Activated T-cell treated with anti-CD3 and anti-CD28 coated beads for 1 hour (primary cell): ENCODE measurements around the gene DYNLT2B.
"Not testable (repeated sequence)": the region's sequence is repeated elsewhere in the genome, so short reads cannot be mapped to it uniquely, and the experiment has no call there.

Experiments
- DNase-seq: peaks from one replicate; pipeline ENCODE4 v3.0.0-alpha.2; 2020; ENCODE audit warnings: low read depth

DYNLT2B gene

DNA sequence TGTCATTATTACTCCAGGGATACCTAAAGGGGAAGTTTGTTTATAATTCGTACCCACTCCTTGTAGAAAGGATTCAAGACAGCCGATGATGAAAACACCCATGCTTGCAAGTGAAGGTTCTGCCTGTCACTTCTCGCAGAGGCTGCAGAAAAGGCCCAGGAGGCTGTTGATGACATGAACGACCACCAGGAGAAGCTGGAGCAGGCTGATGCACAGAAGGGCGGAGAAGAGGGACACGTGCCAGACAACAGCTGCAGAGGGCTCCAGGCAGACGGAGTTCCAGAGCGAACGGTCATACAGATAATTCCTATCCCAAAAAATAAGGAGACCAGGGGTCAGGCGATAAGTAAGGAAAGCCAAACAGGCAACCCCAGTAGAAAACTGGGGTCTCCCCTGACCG is 5.7 kb upstream of the DYNLT2B start:
- DNase-seq, result no peak

DNA sequence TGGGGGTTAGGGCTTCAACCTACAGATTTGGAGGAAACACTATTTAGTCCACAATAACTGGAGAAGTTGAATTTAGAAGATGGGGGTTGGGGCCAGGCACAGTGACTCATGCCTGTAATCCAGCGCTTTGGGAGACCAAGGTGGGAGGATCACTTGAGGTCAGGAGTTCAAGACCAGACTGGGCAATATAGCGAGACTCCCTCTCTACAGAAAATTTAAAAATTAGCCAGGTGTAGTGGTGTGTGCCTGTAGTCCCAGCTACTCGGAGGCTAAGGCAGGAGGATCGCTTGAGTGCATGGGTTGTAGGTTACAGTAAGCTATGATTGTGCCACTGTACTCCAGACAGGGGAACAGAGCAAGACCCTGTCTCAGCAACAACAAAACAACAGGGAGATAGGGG is 5.0 kb upstream of the DYNLT2B start:
- no peak for DNase-seq

DNA sequence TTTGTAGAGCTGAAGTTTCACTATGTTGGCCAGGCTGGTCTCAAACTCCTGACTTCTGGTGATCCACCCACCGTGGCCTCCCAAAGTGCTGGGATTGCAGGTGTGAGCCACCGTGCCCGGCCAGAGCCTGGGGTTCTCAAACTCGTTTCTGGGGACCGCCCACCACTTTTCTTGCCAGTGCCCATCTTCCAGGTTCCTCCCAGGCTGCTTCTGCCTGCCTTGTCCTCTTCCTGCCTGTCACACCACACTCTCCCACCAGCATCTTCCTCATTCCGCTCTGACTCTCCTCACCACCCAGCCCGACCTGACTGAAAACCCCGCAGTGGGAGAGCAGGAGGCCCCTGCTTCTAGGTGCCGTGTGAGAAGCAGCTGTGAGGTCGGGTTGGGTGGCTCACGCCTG is 3.1 kb upstream of the DYNLT2B start:
- no peak for DNase-seq

DNA sequence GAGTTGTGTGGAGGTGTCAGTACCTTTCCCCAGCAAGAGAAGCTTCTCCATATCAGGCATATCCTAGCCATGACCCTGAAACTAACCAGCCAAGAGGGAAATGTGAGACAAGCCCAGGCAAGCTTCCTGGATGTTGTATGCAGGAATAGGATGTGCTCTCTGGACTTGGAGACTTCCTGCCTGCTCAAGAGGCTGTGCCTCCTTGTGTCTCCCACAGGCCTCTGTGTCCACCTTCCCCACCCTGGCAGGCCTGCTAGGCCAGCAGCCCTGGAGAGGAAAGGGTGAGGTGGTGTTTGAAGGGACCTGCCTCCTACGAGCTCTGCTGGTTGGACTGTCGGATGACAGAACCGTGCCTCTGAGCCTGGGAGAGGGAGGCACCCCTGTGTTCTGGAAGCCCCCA is 2.1 kb upstream of the DYNLT2B start:
- no peak for DNase-seq

DNA sequence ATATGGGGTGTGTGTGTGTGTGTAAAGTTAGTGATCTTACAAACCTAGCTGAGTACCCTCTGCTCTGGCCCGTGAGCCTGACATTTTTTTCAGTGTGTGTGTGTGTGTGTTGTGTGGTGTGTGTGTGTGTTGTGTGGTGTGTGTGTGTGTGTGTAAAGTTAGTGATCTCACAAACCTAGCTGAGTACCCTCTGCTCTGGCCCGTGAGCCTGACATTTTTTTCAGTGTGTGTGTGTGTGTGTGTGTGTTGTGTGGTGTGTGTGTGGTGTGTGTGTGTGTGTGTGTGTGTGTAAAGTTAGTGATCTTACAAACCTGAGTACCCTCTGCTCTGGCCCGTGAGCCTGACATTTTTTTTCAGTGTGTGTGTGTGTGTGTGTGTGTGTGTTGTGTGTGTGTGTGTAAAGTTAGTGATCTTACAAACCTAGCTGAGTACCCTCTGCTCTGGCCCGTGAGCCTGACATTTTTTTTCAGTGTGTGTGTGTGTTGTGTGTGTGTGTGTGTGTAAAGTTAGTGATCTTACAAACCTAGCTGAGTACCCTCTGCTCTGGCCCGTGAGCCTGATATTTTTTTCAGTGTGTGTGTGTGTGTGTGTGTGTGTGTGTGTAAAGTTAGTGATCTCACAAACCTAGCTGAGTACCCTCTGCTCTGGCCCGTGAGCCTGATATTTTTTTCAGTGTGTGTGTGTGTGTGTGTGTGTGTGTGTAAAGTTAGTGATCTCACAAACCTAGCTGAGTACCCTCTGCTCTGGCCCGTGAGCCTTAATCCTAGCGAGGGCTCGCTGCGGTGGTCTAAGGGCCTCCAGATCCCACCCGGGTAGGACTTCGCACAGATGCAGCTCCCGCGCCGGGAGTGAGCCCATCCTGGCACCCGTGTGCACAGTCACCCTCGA is 997 bp downstream of the DYNLT2B start:
- DNase-seq, result not testable (repeated sequence)

DNA sequence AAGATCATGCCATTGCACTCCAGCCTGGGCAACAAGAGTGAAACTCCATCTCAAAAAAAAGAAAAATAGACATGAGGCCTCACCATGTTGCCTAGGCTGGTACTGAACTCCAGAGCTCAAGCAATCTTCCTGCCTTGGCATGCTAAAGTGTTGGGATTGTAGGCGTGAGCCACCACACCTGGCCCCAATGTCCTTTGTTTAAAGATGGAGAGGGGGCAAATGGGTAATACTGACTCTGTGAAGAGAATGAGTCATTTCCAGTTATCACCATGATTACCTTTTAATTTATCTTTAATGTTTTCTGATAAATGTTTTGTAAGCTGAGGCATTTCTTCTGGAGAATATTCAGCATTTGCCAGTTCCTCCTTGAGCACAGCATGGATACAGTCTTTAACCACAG is 2.2 kb downstream of the DYNLT2B start:
- DNase-seq, result no peak

DNA sequence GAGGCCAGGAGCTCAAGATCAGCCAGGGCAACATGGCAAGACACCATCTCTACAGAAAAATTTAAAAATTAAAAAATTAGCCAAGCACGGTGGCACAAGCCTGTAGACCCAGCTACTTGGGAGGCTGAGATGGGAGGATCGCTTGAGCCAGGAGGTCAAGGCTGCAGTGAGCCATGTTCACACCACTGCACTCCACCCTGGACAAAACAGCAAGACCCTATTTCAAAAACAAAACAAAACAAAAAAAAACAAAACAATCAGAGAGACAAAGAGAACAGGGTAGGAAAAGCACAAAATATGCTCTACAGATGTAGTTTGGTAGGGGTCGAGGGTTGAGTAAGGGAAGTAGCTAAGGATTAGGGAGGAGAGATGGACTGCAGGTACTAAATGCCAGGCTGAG is 3.4 kb downstream of the DYNLT2B start:
- DNase-seq, result no peak

DNA sequence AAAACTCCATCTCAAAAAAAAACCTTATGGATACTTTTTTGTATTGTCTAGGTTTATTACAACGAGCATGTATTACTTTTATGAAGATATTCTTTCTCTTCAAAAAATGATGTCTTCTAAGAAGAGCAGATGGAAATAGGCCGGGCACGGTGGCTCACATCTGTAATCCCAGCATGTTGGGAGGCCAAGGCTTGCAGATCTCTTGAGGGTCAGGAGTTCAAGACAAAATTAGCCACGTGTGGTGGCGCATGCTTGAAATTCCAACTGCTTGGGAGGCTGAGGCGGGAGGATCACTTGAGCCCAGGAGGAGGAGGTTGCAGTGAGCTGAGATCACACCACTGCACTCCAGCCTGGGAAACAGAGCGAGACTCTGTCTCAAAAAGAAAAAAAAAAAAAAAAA is 4.0 kb downstream of the DYNLT2B start:
- DNase-seq, result not testable (repeated sequence)

DNA sequence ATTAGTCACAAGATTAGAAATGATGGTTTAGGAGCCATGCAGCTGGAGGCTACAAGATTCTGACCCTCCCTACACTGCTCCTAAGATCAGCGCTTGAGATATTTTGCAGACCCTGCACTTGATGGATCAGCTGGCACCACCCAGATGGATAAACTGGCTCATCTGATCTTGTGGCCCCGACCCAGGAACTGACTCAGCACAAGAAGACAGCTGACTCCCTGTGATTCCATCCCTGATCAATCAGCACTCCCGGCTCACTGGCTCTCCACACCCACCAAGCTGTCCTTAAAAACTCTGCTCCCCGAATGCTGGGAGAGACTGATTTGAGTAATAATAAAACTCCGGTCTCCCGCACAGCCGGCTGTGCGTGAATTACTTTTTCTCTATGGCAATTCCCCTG is 15.1 kb downstream of the DYNLT2B start:
- not testable (repeated sequence) for DNase-seq

DNA sequence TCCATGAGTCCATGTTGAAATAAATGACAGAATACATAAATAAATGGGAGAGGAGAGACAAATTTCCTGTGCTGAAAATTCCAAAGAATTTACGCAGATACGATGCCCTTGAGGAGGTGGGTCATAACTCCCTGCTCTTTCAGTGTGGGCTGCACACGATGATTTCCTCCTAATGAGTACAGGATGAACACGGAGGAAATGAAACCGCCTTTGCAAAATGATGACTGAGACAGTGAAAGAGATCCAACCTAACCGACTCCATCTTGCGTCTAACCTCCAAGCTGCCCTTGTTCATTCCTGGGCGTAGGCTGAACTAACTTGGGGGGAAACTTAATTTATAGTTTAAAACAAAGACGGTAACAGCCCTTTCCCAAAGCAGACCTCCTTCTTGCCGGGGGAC is 15.5 kb downstream of the DYNLT2B start:
- DNase-seq, result not testable (repeated sequence)

DNA sequence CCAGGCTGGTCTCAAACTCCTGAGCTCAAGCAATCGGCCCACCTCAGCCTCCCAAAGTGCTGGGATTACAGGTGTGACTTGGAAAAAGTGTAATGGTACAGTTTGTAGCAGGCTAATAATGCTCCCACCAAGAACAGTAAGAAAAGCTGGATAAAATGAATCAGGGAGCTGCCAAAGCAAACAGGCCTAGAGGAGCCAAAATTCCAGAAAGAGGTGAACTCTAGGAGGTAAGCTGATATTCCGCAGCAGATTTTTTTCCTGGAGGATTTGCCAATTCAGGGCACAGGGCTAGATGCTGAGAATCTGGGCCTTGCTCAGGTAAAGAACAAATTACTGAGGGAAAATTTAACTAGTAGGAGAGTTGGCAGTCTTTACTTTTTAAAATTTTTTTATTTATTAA is 19.5 kb downstream of the DYNLT2B start:
- no peak for DNase-seq

DNA sequence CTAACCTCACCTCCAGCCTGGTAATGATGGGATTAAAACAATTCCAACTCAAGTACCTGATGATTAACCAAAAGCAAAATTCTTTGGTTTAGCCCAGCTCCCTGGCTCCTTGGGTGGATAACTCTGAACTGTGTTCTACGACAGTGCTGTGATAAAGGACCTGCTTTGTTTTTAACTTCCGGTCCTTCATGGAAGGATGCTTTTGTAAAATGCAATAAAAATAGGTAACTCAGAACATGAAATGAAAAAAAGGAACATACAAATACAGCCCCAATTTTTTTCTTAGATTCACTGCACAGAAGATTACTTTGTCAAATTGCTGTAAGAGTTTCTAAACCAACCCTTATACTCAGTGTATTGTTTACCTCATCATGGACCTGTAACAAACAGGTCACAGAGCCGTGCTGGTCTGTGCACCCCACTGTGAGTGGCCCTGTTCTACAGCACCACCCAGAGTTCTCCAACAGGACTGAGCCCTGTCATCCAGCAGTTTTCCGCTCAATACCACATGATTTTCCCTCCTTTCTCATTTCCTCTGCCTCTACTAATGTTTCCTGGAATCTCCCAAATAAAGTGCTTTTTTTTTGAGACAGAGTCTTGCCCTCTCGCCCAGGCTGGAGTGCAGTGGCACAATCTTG is 25.6 kb downstream of the DYNLT2B start:
- no peak for DNase-seq

DNA sequence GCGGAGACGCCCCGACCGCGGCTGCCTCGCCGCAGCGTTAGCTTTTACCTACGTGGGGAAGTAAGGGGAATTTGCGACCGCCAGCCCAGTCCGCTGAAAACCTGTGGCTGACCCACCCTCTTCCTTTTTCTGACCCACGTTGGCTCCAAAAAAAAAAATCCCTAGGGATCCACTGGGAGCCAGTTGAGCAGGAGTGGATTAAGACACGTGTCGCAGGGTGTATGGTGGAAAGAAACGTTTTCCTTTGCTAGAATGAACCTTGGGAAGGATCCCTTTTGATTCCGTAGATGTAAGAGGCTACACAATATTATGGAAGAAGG is 29.9 kb downstream of the DYNLT2B start:
- no peak for DNase-seq

DNA sequence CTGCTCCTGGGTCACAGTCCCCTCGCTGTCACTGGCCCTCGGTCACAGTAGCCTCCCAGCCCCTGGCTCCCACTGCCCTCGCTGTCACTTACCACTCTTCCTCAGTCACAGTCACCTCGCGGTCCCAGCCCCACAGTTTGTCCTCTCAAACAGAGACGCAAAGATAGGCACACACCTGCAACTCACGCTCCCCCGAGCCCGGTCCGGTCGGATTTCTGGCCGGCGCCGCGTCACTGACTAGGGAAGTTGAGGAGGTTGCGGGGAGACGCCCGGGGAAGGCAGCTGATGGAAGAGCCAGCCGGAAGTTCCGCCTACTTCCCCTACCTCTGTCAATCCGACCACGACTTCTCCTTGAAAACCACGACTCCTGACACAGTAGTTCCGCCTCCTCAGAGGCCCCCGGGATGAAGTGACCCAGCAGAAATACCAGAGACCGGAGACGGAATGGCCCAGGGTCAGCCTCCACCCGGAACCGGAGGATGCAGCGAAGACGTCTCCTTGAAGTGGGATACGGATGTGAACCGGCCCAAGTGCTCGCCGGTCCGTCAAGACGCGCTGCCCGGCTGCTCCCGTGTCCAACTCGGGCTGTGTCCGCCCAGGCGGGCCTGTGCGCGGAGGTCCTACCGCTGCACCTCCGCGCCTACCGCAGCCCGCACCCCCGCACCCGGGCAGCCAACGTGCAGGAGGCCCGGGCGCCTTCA is 30.4 kb downstream of the DYNLT2B start, which contains the start of gene PCYT1A:
PCYT1A (minus strand) TSS at position 287 of the 701 bp plus-strand sequence. CDS start 17,195 bp downstream, outside the sequence.
- DNase-seq, result peak; percentile 55

DNA sequence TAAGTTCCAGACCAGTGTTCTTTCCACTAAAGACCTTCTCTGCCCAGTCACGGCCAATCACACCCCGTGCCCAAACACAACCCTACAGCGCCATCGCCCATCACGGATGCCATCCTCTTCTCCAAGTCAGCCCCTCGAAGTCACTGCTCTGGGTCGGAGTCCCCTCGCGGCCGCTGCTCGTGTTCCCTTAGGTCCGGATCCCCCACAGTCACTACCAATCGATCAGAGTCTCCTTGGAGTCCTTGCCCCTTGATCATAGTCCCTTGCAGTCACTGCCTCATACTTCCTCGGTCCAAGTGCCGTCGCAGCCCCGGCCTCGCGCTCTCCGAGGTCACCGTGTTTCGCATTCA is 31.0 kb downstream of the DYNLT2B start:
- no peak for DNase-seq

DNA sequence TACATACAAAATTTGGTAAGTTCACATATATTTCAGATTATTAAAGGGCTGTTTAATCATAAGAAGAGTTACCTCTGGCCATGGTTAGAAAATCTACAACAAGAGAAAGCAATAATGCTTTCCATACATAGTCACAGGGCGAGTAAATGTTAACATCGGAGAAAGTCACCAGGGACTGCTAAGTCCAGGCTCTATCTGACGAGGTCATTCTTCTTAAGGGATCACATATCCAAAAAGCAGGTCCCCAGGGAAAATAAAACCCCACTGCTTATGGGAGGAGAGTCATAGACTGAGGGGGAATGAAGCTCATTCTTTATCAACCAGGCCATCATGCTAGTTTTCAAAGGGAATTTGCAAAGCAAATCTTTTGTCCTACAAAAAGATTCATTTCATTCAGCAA is 33.6 kb downstream of the DYNLT2B start:
- no peak for DNase-seq

DNA sequence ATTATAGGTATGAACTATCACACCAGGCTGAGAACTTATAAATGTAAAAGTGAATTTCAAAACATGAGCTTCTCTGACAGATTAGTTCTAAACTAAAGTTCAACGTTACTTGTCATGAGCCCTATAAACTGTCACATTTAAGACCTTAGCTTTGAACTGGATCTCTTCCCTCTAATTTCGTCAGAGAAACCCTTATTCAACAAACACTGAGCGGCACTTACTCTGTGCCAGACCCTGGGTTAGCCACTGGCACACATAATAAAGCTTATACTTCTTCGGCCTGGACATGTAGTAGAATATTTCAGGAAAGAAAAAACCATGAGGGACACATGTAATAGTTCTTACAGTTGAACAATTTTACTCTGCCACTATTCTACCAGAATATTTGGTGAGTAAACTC is 36.1 kb downstream of the DYNLT2B start:
- no peak for DNase-seq

DNA sequence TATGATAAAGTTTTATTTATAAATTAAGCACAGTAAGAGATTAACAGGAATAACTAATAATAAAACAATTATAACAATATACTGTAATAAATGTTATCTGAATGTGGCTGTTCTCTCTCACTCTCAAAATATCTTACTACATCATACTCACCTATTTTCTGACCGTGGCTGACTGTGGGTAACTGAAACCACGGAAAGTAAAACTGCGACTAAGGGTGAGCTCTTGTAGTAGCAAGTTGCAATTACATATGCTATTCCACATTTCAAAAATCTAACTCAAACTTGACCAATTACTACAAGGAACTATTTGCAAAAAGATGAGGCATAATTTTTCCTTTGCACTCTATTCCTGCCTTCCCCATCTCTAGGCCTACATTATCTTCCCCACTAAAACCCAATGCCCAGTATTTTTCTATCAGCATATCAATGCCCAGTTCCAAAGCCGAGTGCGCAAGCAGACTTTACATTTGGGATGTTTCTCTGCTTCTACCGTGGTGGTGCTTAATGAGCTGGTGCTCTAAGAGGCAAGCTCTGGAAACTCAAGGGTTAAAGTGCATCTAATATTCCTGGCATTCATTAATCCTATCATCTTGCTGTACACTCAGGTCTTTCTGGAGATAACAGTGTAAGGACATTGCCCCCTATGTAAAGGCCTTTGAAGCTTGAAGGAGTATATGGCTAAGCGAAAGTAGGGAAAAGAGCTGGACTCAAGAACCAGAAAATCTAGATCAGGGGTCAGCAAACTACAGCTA is 37.2 kb downstream of the DYNLT2B start:
- DNase-seq, result no peak

DNA sequence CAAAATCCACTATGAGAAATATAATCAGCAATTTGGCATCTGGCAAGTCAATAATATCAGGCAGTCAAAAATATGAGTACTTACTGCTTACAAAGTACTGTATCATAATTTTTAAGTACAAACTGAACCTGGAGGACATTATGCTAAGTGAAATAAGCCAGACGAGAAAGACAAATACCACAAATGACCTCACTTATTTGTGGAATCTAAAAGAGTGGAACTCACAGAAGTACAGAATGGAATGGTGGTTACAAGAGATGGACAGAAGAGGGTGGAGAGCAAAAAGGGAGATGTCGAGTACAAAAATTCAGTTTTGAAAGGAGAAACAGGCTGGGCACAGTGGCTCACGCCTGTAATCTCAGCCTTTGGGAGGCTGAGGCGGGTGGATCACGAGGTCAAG is 42.9 kb downstream of the DYNLT2B start:
- DNase-seq, result no peak

DNA sequence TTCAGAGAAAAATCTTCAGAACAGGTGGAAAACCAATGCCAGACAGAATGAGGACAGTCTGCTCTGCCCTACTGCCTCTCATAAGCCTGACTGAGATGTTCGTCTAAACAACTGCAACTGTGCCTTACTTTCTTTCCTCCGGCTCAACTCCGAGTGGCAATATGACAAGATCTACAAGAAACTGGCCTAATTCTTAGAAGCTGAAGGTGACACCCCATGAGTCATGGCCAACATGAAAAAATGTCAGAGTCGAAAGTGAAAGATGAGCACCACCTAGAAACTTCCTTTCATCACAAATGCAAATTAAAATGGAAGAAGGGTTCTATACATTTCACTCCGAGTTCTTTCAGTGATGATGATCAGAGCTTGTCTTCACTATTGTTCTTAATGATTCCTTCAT is 43.5 kb downstream of the DYNLT2B start:
- peak; percentile 12 for DNase-seq

DNA sequence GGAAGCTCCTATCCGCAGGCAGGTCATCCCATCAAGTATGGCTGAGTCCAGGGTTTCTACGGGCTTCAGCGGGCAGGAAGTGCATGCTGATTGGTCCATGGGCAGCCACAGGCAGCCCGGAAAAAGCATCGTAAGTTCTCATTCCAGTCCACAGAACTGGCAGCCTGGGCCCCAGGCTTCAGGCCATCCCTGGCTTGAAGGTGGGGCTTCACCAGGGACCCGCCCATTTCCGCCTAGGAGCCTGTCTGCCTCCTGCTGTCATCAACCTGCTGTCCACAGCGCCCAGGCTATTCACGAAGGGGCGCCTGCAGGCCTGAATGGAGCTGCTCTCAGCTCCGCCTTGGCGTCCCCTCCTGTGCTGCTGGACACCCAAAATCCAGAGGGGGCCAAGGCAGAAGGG is 44.4 kb downstream of the DYNLT2B start:
- no peak for DNase-seq

DNA sequence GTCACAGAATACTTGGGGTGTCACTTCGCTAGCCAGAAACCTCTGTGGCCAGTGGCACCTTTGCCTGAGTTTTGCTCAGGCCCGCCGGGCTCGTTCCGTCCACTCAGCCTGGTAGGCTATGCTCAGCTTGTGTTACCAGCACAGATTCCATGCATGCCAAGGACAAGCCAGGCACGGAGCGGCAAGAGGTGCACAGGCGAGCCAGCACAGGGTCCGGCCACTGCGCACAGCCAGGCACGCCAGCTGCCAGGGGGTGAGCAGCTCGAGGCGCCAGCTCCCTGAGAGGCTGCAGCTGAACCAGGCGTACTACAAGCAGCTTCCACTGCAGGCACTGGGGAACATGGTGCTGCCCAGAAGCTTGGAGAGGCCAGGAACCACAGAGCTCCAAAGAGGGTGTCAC is 45.2 kb downstream of the DYNLT2B start:
- DNase-seq, result no peak
